GM18505 (cell line): ENCODE measurements around the gene APBB3.
"Not testable (repeated sequence)": the region's sequence is repeated elsewhere in the genome, so short reads cannot be mapped to it uniquely, and the experiment has no call there.

Source experiments
- ATAC-seq: cut with Tn5 transposase; IDR thresholded peaks from one replicate; pipeline ENCODE4 v1.9.1; 2021; ENCODE audit not compliant: unreplicated experiment
- POLR2A ChIP-seq: IDR thresholded peaks from 4 replicates; pipeline ENCODE4 v1.6.1; 2011; ENCODE audit warnings: borderline replicate concordance; ENCODE audit not compliant: insufficient read depth, insufficient read length; ENCODE audit errors: extremely low read depth

Gene APBB3

GRCh38 chr5:140591747-140592372 is 27.5 kb upstream of the APBB3 start:
- ATAC-seq: no peak

DNA sequence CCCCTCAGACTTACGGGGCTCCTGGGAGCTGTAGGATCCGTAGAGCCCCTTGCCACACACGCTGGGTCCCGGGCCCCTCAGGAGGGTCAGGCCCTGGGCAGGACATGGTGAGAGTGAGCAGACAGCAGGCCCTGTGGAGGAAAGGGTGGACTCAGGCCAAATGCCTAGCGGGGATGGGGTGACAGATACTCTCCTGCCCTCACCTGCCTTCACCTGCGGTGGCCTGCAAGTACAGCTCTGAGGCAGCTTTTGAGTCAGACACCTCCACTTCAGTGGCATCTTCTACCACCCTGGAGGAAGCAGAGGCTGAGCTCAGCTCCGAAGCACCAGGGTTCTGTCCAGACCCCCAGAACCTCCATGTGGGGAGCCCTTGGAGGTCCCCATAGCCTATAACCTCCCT is 26.5 kb upstream of the APBB3 start:
- no peak for ATAC-seq
- TF ChIP-seq POLR2A: no peak

More at GRCh38 chr5:140591747-140592372, 27.5 kb upstream of the APBB3 start:
- TF ChIP-seq POLR2A: no peak

- no peak for TF ChIP-seq POLR2A
- no peak for ATAC-seq
Observed at GRCh38 chr5:140588311-140589070, 24.1 kb upstream of the APBB3 start.

DNA sequence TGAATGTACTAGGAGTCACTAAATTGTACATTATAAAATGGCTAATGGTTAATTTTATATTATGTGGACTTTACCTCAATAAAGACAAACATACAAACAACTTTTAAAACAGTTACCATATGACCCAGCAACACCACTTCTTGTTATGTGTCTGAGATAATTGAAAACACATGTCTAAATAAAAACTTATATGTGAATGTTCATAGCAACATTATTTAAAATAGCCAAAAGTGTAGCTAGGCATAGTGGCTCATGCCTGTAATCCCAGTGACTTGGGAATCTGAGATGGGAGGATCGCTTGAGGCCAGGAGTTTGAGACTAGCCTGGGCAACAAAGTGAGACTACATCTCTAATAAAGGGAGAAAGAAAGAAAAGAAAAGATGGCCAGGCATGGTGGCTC is 23.1 kb upstream of the APBB3 start:
- no peak for TF ChIP-seq POLR2A
- ATAC-seq: no peak

DNA sequence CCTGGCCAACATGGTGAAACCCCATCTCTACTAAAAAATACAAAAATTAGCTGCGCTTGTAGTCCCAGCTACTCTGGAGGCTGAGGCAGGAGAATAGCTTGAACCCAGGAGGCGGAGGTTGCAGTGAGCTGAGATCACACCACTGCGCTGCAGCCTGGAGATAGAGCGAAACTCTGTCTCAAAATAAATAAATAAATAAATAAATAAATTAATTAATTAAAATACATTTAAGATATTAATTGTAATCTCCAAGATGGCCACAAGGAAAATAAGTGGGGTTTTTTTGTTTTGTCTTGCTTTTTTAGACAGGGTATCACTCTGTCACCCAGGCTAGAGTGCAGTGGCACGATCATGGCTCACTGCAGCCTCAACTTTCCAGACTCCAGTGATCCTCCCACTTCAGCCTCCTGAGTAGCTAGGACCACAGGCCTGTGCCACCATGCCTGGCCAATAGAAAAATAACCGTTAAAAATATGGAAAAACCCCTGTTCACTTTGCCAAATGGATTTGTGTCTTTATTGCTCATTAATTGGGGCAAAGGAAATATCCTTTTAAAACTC is 14.9 kb upstream of the APBB3 start:
- ATAC-seq: not testable (repeated sequence)

DNA sequence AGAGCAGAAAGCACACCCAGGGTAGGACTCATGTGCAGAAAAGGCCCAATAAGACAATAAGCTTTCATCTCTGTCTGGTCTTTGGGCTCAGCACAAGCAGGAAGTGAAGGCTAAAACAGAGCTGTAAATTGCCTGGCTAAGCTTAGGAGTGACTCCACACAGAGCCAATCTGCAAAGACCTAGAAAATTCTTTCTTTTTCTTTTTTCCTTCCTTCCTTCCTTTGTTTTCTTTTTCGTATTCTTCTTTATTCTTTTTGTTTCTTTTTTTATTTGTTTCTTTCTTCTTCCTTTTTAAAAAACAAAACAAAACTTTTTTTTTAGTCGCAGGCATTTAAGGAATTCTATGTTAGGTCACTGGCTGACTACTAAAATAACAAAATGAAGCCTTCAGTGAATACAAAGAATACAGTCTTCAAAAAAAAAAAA is 12.4 kb upstream of the APBB3 start:
- no peak for ATAC-seq
- TF ChIP-seq POLR2A: no peak

- TF ChIP-seq POLR2A: no peak
- no peak for ATAC-seq
Observed at GRCh38 chr5:140575309-140575708, 10.9 kb upstream of the APBB3 start.

DNA sequence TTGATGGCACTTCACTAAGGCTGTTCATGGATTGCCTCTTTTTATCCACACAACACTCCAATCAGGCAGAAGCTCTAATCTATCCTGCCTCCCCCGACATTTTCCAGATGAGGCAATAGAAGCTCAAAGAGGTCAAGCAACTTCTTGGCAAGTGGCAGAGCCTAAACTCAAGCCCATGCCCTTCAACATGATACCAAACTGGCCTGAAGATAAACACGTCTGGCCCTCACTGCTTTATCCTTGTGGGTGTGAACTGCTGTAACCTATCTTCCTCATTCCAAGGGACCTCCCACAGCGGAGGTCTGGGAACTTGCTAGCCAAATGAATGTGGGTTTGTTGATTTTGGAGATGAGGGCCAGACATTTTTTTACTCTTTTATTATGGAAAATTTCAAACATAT is 9.8 kb upstream of the APBB3 start:
- no peak for ATAC-seq
- TF ChIP-seq POLR2A: no peak

- no peak for TF ChIP-seq POLR2A
- no peak for ATAC-seq
Observed at GRCh38 chr5:140573683-140574082, 9.3 kb upstream of the APBB3 start.

DNA sequence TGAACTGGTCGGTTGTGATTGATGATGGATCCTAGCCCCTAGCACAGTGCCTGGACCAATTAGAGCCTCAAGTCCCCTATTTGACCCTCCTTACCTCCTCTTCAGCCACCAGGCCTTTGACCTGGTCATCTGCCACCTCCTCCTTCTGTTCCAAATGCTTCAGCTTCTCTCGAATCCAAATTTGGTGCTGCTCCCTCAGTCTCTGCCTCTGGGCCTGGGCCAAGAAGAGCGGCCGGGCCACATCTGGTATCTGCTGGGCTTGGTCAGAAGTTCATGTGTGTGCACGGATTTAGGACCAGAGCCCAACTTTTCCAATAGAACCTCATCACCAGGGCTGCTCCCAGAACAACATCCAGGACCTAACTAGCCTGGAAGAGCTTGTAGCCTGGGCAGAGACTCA is 6.7 kb upstream of the APBB3 start:
- no peak for ATAC-seq
- TF ChIP-seq POLR2A: no peak

DNA sequence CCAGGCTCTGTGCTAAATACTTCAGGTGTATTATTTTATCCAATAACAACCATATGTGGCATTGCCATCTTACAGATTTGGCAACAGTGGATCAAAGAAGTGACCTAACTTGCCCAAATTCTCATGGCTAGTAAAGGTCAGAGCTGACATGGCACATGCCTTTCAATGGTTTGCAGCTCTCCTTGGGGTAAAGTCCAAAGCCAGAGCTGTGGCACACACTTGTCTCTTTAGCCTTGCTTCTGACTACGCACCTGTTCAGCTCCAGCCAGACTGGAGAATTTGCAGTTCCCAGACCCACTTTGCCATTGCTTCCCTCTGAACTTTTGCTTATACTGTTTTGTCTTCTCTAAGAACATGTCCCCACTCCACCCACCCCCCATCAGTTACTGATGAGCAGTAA is 6.1 kb upstream of the APBB3 start:
- no peak for ATAC-seq
- no peak for TF ChIP-seq POLR2A

DNA sequence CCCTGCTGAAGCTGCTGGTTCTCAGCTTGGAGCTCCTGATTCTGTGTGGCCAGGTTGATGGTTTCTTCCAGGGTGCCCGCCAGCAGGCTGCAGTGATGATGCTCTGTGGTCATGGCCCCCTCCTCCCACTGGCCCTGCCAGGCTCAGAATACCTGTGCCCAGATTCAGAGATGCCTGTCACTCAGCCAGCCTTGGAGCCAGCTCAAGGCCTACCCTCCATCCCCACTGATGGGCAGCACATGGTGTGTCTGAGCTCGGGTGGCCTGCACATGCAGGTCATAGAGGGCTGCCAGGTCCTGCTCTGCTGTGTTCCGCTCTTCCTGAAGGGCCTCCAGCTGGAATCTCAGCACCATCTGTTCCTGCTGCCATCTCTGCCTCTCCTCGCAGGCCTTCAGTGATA is 5.7 kb upstream of the APBB3 start:
- TF ChIP-seq POLR2A: no peak
- ATAC-seq: no peak

GRCh38 chr5:140569197-140569596 is 4.8 kb upstream of the APBB3 start:
- no peak for ATAC-seq
- TF ChIP-seq POLR2A: no peak

DNA sequence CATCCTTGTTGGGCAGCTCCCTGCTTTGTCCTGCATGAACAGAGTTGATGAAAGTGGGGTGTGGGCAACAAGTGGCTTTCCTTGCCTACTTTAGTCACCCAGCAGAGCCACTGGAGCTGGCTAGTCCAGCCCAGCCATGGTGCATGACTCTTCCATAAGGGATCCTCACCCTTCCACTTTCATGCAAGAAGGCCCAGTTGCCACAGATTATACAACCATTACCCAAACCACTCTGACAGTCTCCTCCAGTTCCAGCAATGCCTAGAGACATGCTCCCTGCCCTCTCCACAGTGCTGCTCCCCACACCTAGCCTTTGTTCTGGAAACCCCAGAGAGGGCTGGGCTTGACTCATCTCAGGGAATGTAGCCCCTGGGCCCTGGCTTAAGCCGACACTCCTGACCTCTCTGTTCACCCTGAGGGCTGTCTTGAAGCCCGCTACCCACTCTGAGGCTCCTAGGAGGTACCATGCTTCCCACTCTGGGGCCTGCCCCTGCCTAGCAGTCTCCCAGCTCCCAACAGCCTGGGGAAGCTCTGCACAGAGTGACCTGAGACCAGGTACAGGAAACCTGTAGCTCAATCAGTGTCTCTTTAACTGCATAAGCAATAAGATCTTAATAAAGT is 4.2 kb upstream of the APBB3 start:
- TF ChIP-seq POLR2A: no peak
- ATAC-seq: no peak
